OCI-LY3 (cell line): ENCODE results near the gene CISH.

ENCODE experiments used
- EZH2phosphoT487 ChIP-seq: fragments of 200-600 bp; shearing (Covaris generic); IDR thresholded peaks from 2 replicates; pipeline ENCODE4 v1.6.1; 2018; ENCODE audit warnings: antibody characterized with exemption, mixed run types, low read depth
- TF ChIP-seq, protein P1 (sequence below): fragments of 200-600, 300-600 bp; sonication (generic); IDR thresholded peaks from 2 replicates; pipeline ENCODE4 v1.5.1; 2014; ENCODE audit warnings: antibody characterized with exemption, low read length, low read depth

DNA sequence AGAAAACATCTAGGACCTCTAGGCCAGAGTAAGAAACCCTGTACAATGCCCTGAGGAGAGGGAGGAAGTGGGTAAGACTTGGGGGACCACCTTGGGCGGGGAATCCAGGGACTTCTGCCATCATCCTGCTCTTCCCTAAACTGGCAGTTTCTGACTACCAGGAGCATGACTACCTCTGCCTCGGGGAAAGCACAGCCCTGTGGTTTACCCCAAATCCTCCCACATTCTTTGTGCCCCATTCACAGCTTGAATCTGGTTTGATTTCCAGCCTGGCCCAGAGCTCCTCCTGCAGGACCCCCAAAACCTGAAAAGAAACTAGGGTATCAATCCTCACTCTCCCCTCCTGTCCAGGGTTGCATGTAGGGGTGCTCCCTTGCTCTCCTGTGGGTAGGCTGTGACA is 48.7 kb downstream of the CISH start:
- TF ChIP-seq, protein P1, sequence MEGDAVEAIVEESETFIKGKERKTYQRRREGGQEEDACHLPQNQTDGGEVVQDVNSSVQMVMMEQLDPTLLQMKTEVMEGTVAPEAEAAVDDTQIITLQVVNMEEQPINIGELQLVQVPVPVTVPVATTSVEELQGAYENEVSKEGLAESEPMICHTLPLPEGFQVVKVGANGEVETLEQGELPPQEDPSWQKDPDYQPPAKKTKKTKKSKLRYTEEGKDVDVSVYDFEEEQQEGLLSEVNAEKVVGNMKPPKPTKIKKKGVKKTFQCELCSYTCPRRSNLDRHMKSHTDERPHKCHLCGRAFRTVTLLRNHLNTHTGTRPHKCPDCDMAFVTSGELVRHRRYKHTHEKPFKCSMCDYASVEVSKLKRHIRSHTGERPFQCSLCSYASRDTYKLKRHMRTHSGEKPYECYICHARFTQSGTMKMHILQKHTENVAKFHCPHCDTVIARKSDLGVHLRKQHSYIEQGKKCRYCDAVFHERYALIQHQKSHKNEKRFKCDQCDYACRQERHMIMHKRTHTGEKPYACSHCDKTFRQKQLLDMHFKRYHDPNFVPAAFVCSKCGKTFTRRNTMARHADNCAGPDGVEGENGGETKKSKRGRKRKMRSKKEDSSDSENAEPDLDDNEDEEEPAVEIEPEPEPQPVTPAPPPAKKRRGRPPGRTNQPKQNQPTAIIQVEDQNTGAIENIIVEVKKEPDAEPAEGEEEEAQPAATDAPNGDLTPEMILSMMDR: no peak
- no peak for TF ChIP-seq EZH2phosphoT487
